Right lobe of liver (tissue), 4 donors: ENCODE results near the gene TPPP3.

ENCODE experiments used
- CTCF ChIP-seq, 4 donors: fragments of 200-600 bp in 3 of 4; fragments of 450-650 bp in 1 of 4; IDR thresholded peaks; one replicate each; pipeline versions ENCODE4 v1.5.1 to v1.8.0; 2016 to 2022; ENCODE audit warnings: antibody characterized with exemption in 4 of 4, mild to moderate bottlenecking in 2 of 4
- POLR2A ChIP-seq: fragments of 450-650 bp; IDR thresholded peaks from one replicate; pipeline ENCODE4 v1.6.1; 2017; ENCODE audit warnings: antibody characterized with exemption, mild to moderate bottlenecking
- donor health status: DM: no; HTN: no; CAD: no.
- donor health status: DM: no; HTN: no; CAD: no.
- donor health status: DM: no; HTN: yes; CAD: no.

GRCh38 chr16:67398546-67399217, 5.4 kb upstream of the TPPP3 start:
- TF ChIP-seq CTCF (IDR thresholded peaks at IDR 0.05) (no peak), POLR2A (no peak)
